SK-N-SH (cell line): ENCODE data around the gene MXD3. TPM values are rescaled to one million over a fixed set of nuclear protein-coding genes. Genes with fewer than 3 reads are reported as not detected.

Experiments
- CTCF ChIA-PET: fragments of 300-600, 350-600 bp; formaldehyde crosslinking; extraction: SDS; loops from one replicate; lab custom pipeline; 2021; lab: Yijun Ruan, JAX
- POLR2A ChIA-PET: fragments of 350-600 bp; sonication (Branson Sonifier 250); formaldehyde crosslinking; extraction: SDS; loops from one replicate; lab custom pipeline; 2020; ENCODE audit warnings: antibody characterized with exemption, inconsistent platforms; lab: Yijun Ruan, JAX
- DNase-seq: peaks from one replicate; pipeline ENCODE4 v3.0.0; 2012
- H2AFZ ChIP-seq: fragments of 200-600 bp; sonication (generic); 2 replicates; pipeline ENCODE4 v1.8.1; 2016; ENCODE audit warnings: antibody characterized with exemption, mild to moderate bottlenecking, low read depth
- H3F3A ChIP-seq: fragments of 200-600 bp; sonication (generic); replicated peaks from 2 replicates; pipeline ENCODE3; 2016; ENCODE audit warnings: antibody characterized with exemption, mild to moderate bottlenecking; ENCODE audit not compliant: insufficient read depth
- H3K27ac ChIP-seq, 2 experiments: fragments of 200-500 bp in 1 of 2; fragments of 200-600 bp in 1 of 2; sonication (Bioruptor generic) in 1 of 2; sonication (generic), shearing (Covaris generic) in 1 of 2; 2 replicates each; pipeline versions ENCODE4 v1.5.1 to v1.6.1; 2014 to 2016; ENCODE audit warnings: low read depth in 2 of 2, inconsistent platforms in 1 of 2, low read length in 1 of 2, mild to moderate bottlenecking in 1 of 2, mixed read lengths in 1 of 2
- H3K27me3 ChIP-seq: fragments of 200-600 bp; sonication (generic), shearing (Covaris generic); 2 replicates; pipeline ENCODE4 v1.6.1; 2016; ENCODE audit warnings: mixed run types; ENCODE audit not compliant: insufficient read depth
- H3K36me3 ChIP-seq, 2 experiments: fragments of 200-500 bp in 1 of 2; fragments of 200-600 bp in 1 of 2; sonication (Bioruptor generic) in 1 of 2; sonication (generic) in 1 of 2; replicated peaks in 1 of 2; 2 replicates each; pipeline versions ENCODE3 to v1.5.1; 2014 to 2016; ENCODE audit warnings: low read length in 1 of 2, mild to moderate bottlenecking in 1 of 2; ENCODE audit not compliant: insufficient read depth in 2 of 2, control insufficient read depth in 1 of 2
- H3K4me1 ChIP-seq, 2 experiments: fragments of 200-500 bp in 1 of 2; fragments of 200-600 bp in 1 of 2; sonication (Bioruptor generic) in 1 of 2; sonication (generic), shearing (Covaris generic) in 1 of 2; 2 replicates each; pipeline versions ENCODE4 v1.5.1 to v1.6.1; 2014 to 2016; ENCODE audit warnings: low read depth in 1 of 2, low read length in 1 of 2, mixed run types in 1 of 2; ENCODE audit not compliant: insufficient read depth in 2 of 2, control insufficient read depth in 1 of 2
- H3K4me2 ChIP-seq: fragments of 200-600 bp; sonication (generic), shearing (Covaris generic); 2 replicates; pipeline ENCODE4 v1.6.1; 2017; ENCODE audit warnings: mixed run types
- H3K4me3 ChIP-seq, 2 experiments: fragments of 200-500 bp in 1 of 2; fragments of 200-600 bp in 1 of 2; sonication (Bioruptor generic) in 1 of 2; sonication (generic), shearing (Covaris generic) in 1 of 2; 2 replicates each; pipeline versions ENCODE4 v1.5.1 to v1.8.1; 2014 to 2016; ENCODE audit warnings: low read depth in 2 of 2, inconsistent platforms in 1 of 2, low read length in 1 of 2, mild to moderate bottlenecking in 1 of 2, mixed read lengths in 1 of 2, moderate library complexity in 1 of 2
- H3K79me2 ChIP-seq: fragments of 200-600 bp; sonication (generic); 2 replicates; pipeline ENCODE4 v1.8.1; 2017; ENCODE audit warnings: mild to moderate bottlenecking; ENCODE audit not compliant: insufficient read depth
- H3K9ac ChIP-seq: fragments of 200-600 bp; sonication (generic); 2 replicates; pipeline ENCODE4 v1.6.1; 2017; ENCODE audit warnings: mixed run types
- H3K9me2 ChIP-seq: fragments of 200-600 bp; sonication (generic); 2 replicates; pipeline ENCODE4 v1.6.1; 2017; ENCODE audit warnings: mixed run types
- H3K9me3 ChIP-seq: fragments of 200-600 bp; sonication (generic); 2 replicates; pipeline ENCODE4 v1.6.1; 2017; ENCODE audit warnings: mixed run types, mild to moderate bottlenecking, moderate library complexity
- H4K20me1 ChIP-seq: fragments of 200-600 bp; sonication (generic); 2 replicates; pipeline ENCODE4 v1.6.1; 2017; ENCODE audit warnings: mild to moderate bottlenecking, mixed run types; ENCODE audit not compliant: insufficient read depth
- ELF1 ChIP-seq: IDR thresholded peaks from 2 replicates; pipeline ENCODE4 v1.4.0; 2012
- EZH2phosphoT487 ChIP-seq: fragments of 200-600 bp; sonication (generic); IDR thresholded peaks from 2 replicates; pipeline ENCODE4 v1.6.1; 2017; ENCODE audit warnings: low read depth, mixed run types, mild to moderate bottlenecking, antibody characterized with exemption, moderate library complexity, borderline replicate concordance
- FOXJ3 ChIP-seq: sonication (generic); formaldehyde crosslinking; IDR thresholded peaks from 2 replicates; pipeline ENCODE4 v1.5.1; 2020; ENCODE audit warnings: mild to moderate bottlenecking, missing genetic modification reagents
- IRF3 ChIP-seq: fragments of 150-350 bp; IDR thresholded peaks from 2 replicates; pipeline ENCODE4 v1.6.1; 2016; ENCODE audit warnings: mild to moderate bottlenecking, low read depth, low read length
- MAX ChIP-seq: IDR thresholded peaks from 2 replicates; pipeline ENCODE4 v1.4.0; 2012; ENCODE audit warnings: low read depth
- MEF2A ChIP-seq: IDR thresholded peaks from 2 replicates; pipeline ENCODE4 v1.4.0; 2012; ENCODE audit warnings: low read depth, borderline replicate concordance
- REST ChIP-seq: IDR thresholded peaks from 2 replicates; pipeline ENCODE4 v1.6.1; 2012; ENCODE audit warnings: mild to moderate bottlenecking, low read depth, low read length, moderate library complexity
- SMC3 ChIP-seq: IDR thresholded peaks from 2 replicates; pipeline ENCODE4 v1.6.1; 2012; ENCODE audit warnings: low read depth, low read length, improper control_type of control experiment
- TCF12 ChIP-seq: IDR thresholded peaks from 2 replicates; pipeline ENCODE4 v1.4.0; 2012
- YY1 ChIP-seq: IDR thresholded peaks from 2 replicates; pipeline ENCODE4 v1.4.0; 2012; ENCODE audit warnings: low read depth, mild to moderate bottlenecking
- WGBS: methylation state at CpG from one replicate; pipeline ENCODE4 v1.1.6; 2017; ENCODE audit warnings: low lambda C conversion rate; 5-methylcytosine and 5-hydroxymethylcytosine counted together
- polyA plus RNA-seq, 3 experiments: library from polyadenylated mRNA; depleted of rRNA; stranded (reverse); fragments of >200 nt; gene quantifications; 2 replicates each; pipeline ENCODE4 v1.2.3, GENCODE V29; 2012
- TF ChIP-seq, protein P1 (sequence below): fragments of 200-600 bp; sonication (generic); IDR thresholded peaks from 2 replicates; pipeline ENCODE4 v1.6.1; 2017; ENCODE audit warnings: antibody characterized with exemption, mild to moderate bottlenecking, moderate library complexity

MXD3 gene
- polyA plus RNA-seq, 1 of the 3 experiments (the other 2 are of a cell fraction), result 22.6 TPM

DNA sequence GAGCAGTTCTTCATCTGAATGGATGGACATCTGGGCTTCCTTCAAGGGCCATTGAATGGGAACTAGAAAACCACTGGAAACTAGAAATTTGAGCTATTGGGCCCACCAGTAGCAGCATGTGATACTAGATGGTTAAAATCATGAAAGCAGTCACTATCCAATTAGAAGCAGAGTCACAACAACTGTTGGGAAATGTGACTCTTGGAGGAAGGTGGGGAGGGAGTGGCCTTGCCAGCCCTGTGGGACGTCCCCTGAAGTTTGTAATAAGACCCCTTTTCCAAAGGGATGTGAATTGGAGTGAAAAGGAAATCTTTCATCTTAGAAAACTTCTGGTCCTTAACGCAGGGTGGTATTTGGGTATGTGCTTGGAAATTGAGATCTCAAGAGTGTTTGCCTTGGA is 13.8 kb downstream of the MXD3 start:
- Histone ChIP-seq H3K36me3 (peaks cover 21 to 74% of the 10 kb centered on the region in 2 experiments), H3K4me1 (peaks cover 0 to 15% of the 10 kb centered on the region in 2 experiments; a peak in 1 of 4 replicates), H2AFZ (no peak overlapping the region), H3K4me2 (no peak overlapping the region), H3K9me2 (no peaks in the 10 kb centered on the region), H3K27ac (no peak overlapping the region; a peak in 1 of 4 replicates), H3K9me3 (no peaks in the 10 kb centered on the region), H3K4me3 (no peak overlapping the region), H3K9ac (no peak overlapping the region), H3F3A (peaks cover 9% of the 10 kb centered on the region), H3K27me3 (no peaks in the 10 kb centered on the region), H4K20me1 (no peaks in the 10 kb centered on the region), H3K79me2 (peaks cover 12% of the 10 kb centered on the region)
- WGBS, result 97% methylated on average over 2 of the region's 2 CpGs
- TF ChIP-seq SMC3, result no peak
- no peak for TF ChIP-seq IRF3
- no peak for TF ChIP-seq MEF2A
- no peak for TF ChIP-seq MAX
- TF ChIP-seq EZH2phosphoT487, result no peak
- no peak for TF ChIP-seq YY1
- TF ChIP-seq REST, result no peak
- no peak for TF ChIP-seq FOXJ3
- TF ChIP-seq ELF1, result no peak
- no peak for TF ChIP-seq TCF12
- TF ChIP-seq, protein P1, sequence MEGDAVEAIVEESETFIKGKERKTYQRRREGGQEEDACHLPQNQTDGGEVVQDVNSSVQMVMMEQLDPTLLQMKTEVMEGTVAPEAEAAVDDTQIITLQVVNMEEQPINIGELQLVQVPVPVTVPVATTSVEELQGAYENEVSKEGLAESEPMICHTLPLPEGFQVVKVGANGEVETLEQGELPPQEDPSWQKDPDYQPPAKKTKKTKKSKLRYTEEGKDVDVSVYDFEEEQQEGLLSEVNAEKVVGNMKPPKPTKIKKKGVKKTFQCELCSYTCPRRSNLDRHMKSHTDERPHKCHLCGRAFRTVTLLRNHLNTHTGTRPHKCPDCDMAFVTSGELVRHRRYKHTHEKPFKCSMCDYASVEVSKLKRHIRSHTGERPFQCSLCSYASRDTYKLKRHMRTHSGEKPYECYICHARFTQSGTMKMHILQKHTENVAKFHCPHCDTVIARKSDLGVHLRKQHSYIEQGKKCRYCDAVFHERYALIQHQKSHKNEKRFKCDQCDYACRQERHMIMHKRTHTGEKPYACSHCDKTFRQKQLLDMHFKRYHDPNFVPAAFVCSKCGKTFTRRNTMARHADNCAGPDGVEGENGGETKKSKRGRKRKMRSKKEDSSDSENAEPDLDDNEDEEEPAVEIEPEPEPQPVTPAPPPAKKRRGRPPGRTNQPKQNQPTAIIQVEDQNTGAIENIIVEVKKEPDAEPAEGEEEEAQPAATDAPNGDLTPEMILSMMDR, result no peak
- CTCF ChIA-PET, result interaction anchor here (0.9 to 1.4 kb wide), 3 partner anchors 12 to 186 kb away, joined by 3 to 9 read pairs (median 4); no protein-coding TSS in a partner anchor
- POLR2A ChIA-PET, result no interaction called here
- no peak for DNase-seq
